EL (cell line): Measurements from ENCODE around the gene CPNE1.
"Not testable (repeated sequence)": the region's sequence is repeated elsewhere in the genome, so short reads cannot be mapped to it uniquely, and the experiment has no call there.

Source experiments
- DNase-seq: peaks from one replicate; pipeline ENCODE4 v3.0.0-alpha.2; 2016

The CPNE1 gene

GRCh38 chr20:35697696-35698297, 33.1 kb upstream of the CPNE1 start:
- DNase-seq: no peak

GRCh38 chr20:35695978-35696377, 31.3 kb upstream of the CPNE1 start:
- DNase-seq: no peak

GRCh38 chr20:35695245-35695749, 30.6 kb upstream of the CPNE1 start:
- no peak for DNase-seq

GRCh38 chr20:35690265-35690664, 25.6 kb upstream of the CPNE1 start:
- no peak for DNase-seq

- DNase-seq: not testable (repeated sequence)
Observed at GRCh38 chr20:35686872-35687271, 22.2 kb upstream of the CPNE1 start.

- not testable (repeated sequence) for DNase-seq
Observed at GRCh38 chr20:35685368-35685767, 20.7 kb upstream of the CPNE1 start.

- no peak for DNase-seq
Observed at GRCh38 chr20:35681960-35682359, 17.3 kb upstream of the CPNE1 start.

- DNase-seq: no peak
Observed at GRCh38 chr20:35680452-35681183, 15.9 kb upstream of the CPNE1 start.

- DNase-seq: no peak
Observed at GRCh38 chr20:35674921-35675320, 10.2 kb upstream of the CPNE1 start.

- no peak for DNase-seq
Observed at GRCh38 chr20:35673884-35674283, 9.2 kb upstream of the CPNE1 start.

- DNase-seq: no peak
Observed at GRCh38 chr20:35669681-35670080, 5.0 kb upstream of the CPNE1 start.

GRCh38 chr20:35669221-35669620, 4.5 kb upstream of the CPNE1 start:
- DNase-seq: no peak

- no peak for DNase-seq
Observed at GRCh38 chr20:35665949-35666288, 1.2 kb upstream of the CPNE1 start.

GRCh38 chr20:35663516-35664465, 909 bp downstream of the CPNE1 start:
- DNase-seq: peak; percentile 38

- DNase-seq: no peak
Observed at GRCh38 chr20:35662551-35662950, 2.1 kb downstream of the CPNE1 start.

GRCh38 chr20:35661908-35662307, 2.8 kb downstream of the CPNE1 start:
- no peak for DNase-seq

GRCh38 chr20:35661053-35661452, 3.6 kb downstream of the CPNE1 start:
- peak; percentile 23 for DNase-seq

GRCh38 chr20:35660122-35660937, 4.4 kb downstream of the CPNE1 start:
- no peak for DNase-seq

- DNase-seq: no peak
Observed at GRCh38 chr20:35657271-35657670, 7.4 kb downstream of the CPNE1 start.

GRCh38 chr20:35654415-35654814, 10.3 kb downstream of the CPNE1 start:
- no peak for DNase-seq

- no peak for DNase-seq
Observed at GRCh38 chr20:35653893-35654292, 10.8 kb downstream of the CPNE1 start.

- DNase-seq: no peak
Observed at GRCh38 chr20:35653430-35653734, 11.3 kb downstream of the CPNE1 start.
